K562 (cell line): ENCODE results near the gene HS3ST3B1. TPM values are rescaled to one million over a fixed set of nuclear protein-coding genes. Genes with fewer than 3 reads are reported as not detected.
A peak's percentile ranks its signal among the peaks of the same experiment; 100 is the strongest.

Experiments used
- ATAC-seq: fragments of 200-7000 bp; cut with Tn5 transposase; 3 replicates; pipeline ENCODE4 v1.9.1; 2020; ENCODE audit warnings: moderate library complexity
- BruUV-seq: library from RNA; stranded (reverse); fragments of 400-500 nt; replicated peaks from 2 replicates; lab custom pipeline; 2021; lab: Mats Ljungman, UMichigan
- CTCF ChIA-PET: fragments of 300-600 bp; formaldehyde crosslinking; extraction: SDS; loops from one replicate; lab custom pipeline; 2021; ENCODE audit warnings: low intra/inter-chr PET ratio; lab: Yijun Ruan, JAX
- POLR2A ChIA-PET: fragments of 300-600, 350-650 bp; sonication (Branson Sonifier 250); formaldehyde crosslinking; extraction: SDS; loops from one replicate; lab custom pipeline; 2021; ENCODE audit warnings: antibody characterized with exemption, inconsistent platforms; lab: Yijun Ruan, JAX
- DNase-seq, 4 experiments: peaks; one replicate each; pipeline versions ENCODE4 v3.0.0 to v3.0.0-alpha.2; 2011 to 2018; ENCODE audit warnings: low spot score in 3 of 4, mixed read lengths in 3 of 4; ENCODE audit errors: extremely low read depth in 1 of 4
- FAIRE-seq: peaks from 2 replicates; lab custom pipeline; 2011; peaks lifted over from hg19 to GRCh38; lab: Jason Lieb, UNC
- H2AFZ ChIP-seq: 2 replicates; pipeline ENCODE4 v1.6.0; 2011; ENCODE audit warnings: low read depth, low read length, control low read depth, inconsistent platforms
- H3K27ac ChIP-seq: fragments of 200-600 bp; 3 replicates; pipeline ENCODE4 v1.8.0; 2011; ENCODE audit warnings: low read depth, mild to moderate bottlenecking, control low read depth, inconsistent platforms, low read length, moderate library complexity, mixed read lengths; ENCODE audit errors: extremely low read depth
- H3K27me3 ChIP-seq, 2 experiments: fragments of 300-600 bp in 1 of 2; 2 replicates in 1 of 2; 3 replicates in 1 of 2; pipeline versions ENCODE4 v1.6.0 to v1.8.0; 2011; ENCODE audit warnings: inconsistent platforms in 2 of 2, low read length in 2 of 2, mild to moderate bottlenecking in 1 of 2, mixed read lengths in 1 of 2, moderate library complexity in 1 of 2; ENCODE audit not compliant: control insufficient read depth in 2 of 2, insufficient read depth in 2 of 2
- H3K36me3 ChIP-seq: fragments of 300-600 bp; 3 replicates; pipeline ENCODE4 v1.8.0; 2011; ENCODE audit warnings: mild to moderate bottlenecking, low read length, inconsistent platforms; ENCODE audit not compliant: control insufficient read depth, insufficient read depth
- H3K4me1 ChIP-seq, 2 experiments: fragments of 200-600 bp in 1 of 2; replicated peaks in 1 of 2; 2 replicates in 1 of 2; 3 replicates in 1 of 2; pipeline versions ENCODE4 v1.5.1 to v1.8.0; 2011; ENCODE audit warnings: inconsistent platforms in 2 of 2, low read length in 2 of 2, mild to moderate bottlenecking in 1 of 2, mixed read lengths in 1 of 2, moderate library complexity in 1 of 2; ENCODE audit not compliant: control insufficient read depth in 2 of 2, insufficient read depth in 2 of 2
- H3K4me2 ChIP-seq: 2 replicates; pipeline ENCODE4 v1.6.1; 2011; ENCODE audit warnings: low read length, control low read depth, inconsistent platforms, mixed read lengths; ENCODE audit not compliant: insufficient read depth
- H3K4me3 ChIP-seq: fragments of 200-600 bp; sonication (generic), shearing (Covaris generic); 2 replicates; pipeline ENCODE4 v1.5.1; 2016; ENCODE audit warnings: control low read depth, inconsistent platforms
- H3K79me2 ChIP-seq: fragments of 200-600 bp; 3 replicates; pipeline ENCODE4 v1.8.0; 2011; ENCODE audit warnings: low read length, inconsistent platforms; ENCODE audit not compliant: control insufficient read depth, insufficient read depth
- H3K9ac ChIP-seq, 2 experiments: 2 replicates each; pipeline versions ENCODE4 v1.6.0 to v1.6.1; 2011; ENCODE audit warnings: low read depth in 2 of 2, low read length in 2 of 2, control low read depth in 1 of 2, inconsistent platforms in 1 of 2, mild to moderate bottlenecking in 1 of 2, mixed read lengths in 1 of 2; ENCODE audit not compliant: insufficient read depth in 1 of 2
- H3K9me1 ChIP-seq: one replicate; pipeline ENCODE4 v1.6.0; 2011; ENCODE audit warnings: inconsistent platforms, mild to moderate bottlenecking, low read length, moderate library complexity; ENCODE audit not compliant: control insufficient read depth, insufficient read depth
- H3K9me3 ChIP-seq: replicated peaks from 2 replicates; pipeline ENCODE4 v1.5.1; 2011; ENCODE audit warnings: low read depth, low read length, inconsistent platforms; ENCODE audit not compliant: control insufficient read depth, insufficient read depth
- H4K20me1 ChIP-seq: replicated peaks from 2 replicates; pipeline ENCODE4 v1.6.1; 2011; ENCODE audit warnings: low read length, inconsistent platforms, mixed read lengths; ENCODE audit not compliant: control insufficient read depth, insufficient read depth
- C11orf30 ChIP-seq: fragments of 450-650 bp; IDR thresholded peaks from 2 replicates; pipeline ENCODE4 v1.6.1; 2016; ENCODE audit warnings: low read depth, mild to moderate bottlenecking
- MAFG ChIP-seq: fragments of 450-650 bp; conservative IDR thresholded peaks from 2 replicates; pipeline ENCODE4 v1.6.1; 2016; ENCODE audit warnings: missing genetic modification characterization, missing compliant biosample characterization
- PKNOX1 ChIP-seq: fragments of 450-650 bp; IDR thresholded peaks from 2 replicates; pipeline ENCODE4 v1.6.1; 2016
- PRPF4 ChIP-seq: fragments of 200-400 bp; formaldehyde crosslinking; IDR thresholded peaks from one replicate; pipeline ENCODE4 v1.6.1; 2017; ENCODE audit warnings: low read length, low read depth, mild to moderate bottlenecking; ENCODE audit not compliant: insufficient read depth, poor library complexity, severe bottlenecking
- SRF ChIP-seq, 2 experiments: fragments of 250-450, 450-650 bp in 1 of 2; sonication (Bioruptor Pico) in 1 of 2; sonication (generic) in 1 of 2; formaldehyde crosslinking; IDR thresholded peaks; 2 replicates each; pipeline versions ENCODE4 v1.5.0 to v1.5.1; 2020 to 2022; ENCODE audit warnings: mild to moderate bottlenecking in 1 of 2, missing genetic modification reagents in 1 of 2
- ZNF316 ChIP-seq: fragments of 450-650 bp; IDR thresholded peaks from 2 replicates; pipeline ENCODE4 v1.6.1; 2016
- WGBS: fragments of 100-300 bp; shearing (Covaris generic); methylation state at CpG from one replicate; pipeline ENCODE4 v1.1.6; 2016; ENCODE audit warnings: low coverage, mixed read lengths; ENCODE audit not compliant: insufficient coverage; ENCODE audit errors: missing lambda C conversion rate; 5-methylcytosine and 5-hydroxymethylcytosine counted together
- in situ Hi-C: fragments of 300-500 bp; cut with MboI; formaldehyde crosslinking; loops from 4 replicates; pipeline ENCODE4 v1.15.0; 2018; ENCODE audit warnings: inconsistent platforms, mixed read lengths
- intact Hi-C: fragments of 100-400 bp; cut with micrococcal nuclease; formaldehyde crosslinking; loops from 2 replicates; pipeline ENCODE4 v1.14.2; 2022
- polyA plus RNA-seq, 8 experiments: library from polyadenylated mRNA; depleted of rRNA in 4 of 8; stranded (reverse) in 5 of 8; unstranded in 3 of 8; fragments of >200 nt; fragmentation: Nextera tagmentation in 2 of 8; fragmentation: Illumina TruSeq in 1 of 8; extraction: Ambion mirVana in 2 of 8; extraction: Trizol in 1 of 8; gene quantifications; 2 replicates each; pipeline versions ENCODE4 v1.2.1 to v1.2.3, GENCODE V29; 2011 to 2014; ENCODE audit warnings: inconsistent platforms in 1 of 8, missing spikeins in 1 of 8
- total RNA-seq, 7 experiments: library from RNA; depleted of rRNA in 6 of 7; stranded (reverse); fragments of >200 nt in 6 of 7; fragmentation: Illumina TruSeq in 2 of 7; extraction: Trizol in 2 of 7; gene quantifications; 2 replicates each; pipeline versions ENCODE4 v1.2.1 to v1.2.3, GENCODE V29; 2011 to 2021; ENCODE audit warnings: low replicate concordance in 1 of 7

The HS3ST3B1 gene
- total and polyA plus RNA-seq, 9 of the 15 experiments (the other 6 are each of a cell fraction or from before 2014, with no cell fraction given): 1.9 to 12.9 (median 3.7) TPM

DNA sequence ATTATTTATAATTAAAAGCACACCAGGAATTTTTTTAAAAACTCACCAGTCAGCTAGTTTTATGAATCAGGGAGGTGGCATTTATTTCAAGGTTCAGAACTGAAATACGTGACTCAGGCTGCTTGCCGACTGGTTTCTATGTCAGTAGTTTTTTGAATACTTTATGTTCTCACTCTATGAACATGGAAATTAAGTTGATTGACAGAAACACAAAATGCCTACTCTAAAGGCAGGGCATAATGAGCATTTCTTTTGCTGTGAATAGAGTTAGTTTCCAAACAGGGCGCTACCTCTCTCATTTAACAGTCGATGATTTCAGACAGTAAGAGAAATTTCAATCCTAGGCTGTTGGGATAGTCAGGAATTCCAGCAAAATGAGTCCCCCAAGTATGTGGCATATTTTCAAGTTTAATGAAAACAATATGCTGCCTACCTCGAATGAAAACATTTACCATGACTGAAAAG is 6.7 kb downstream of the HS3ST3B1 start:
- peak overlapping the region; percentile 72 for H3K4me2 ChIP-seq
- WGBS: 2% methylated on average over 5 of the region's 5 CpGs
- H3K36me3 ChIP-seq: peaks cover 18% of the 10 kb centered on the region; the same call in 1 of the 3 replicates
- ChIA-PET CTCF (no interaction called here), POLR2A (no interaction called here)
- H3K9me1 ChIP-seq: no peaks in the 10 kb centered on the region
- peak overlapping the region; percentile 82 for H2AFZ ChIP-seq
- DNase-seq: peak in 1 of 4 experiments; percentile 33
- H3K27ac ChIP-seq: peak overlapping the region; percentile 84
- no peak for ATAC-seq
- FAIRE-seq: peak; percentile 23
- H3K9ac ChIP-seq: peak overlapping the region in 1 of 2 experiments; percentile 80; a peak in 2 of 4 replicates
- no peaks in the 10 kb centered on the region for H3K9me3 ChIP-seq
- H3K4me3 ChIP-seq: peak overlapping the region; percentile 5; the same call in 1 of the 2 replicates
- intact Hi-C loops: loop anchor here (5.0 kb wide), 1 partner anchor 710 kb away; no protein-coding TSS in a partner anchor
- H3K27me3 ChIP-seq: no peaks in the 10 kb centered on the region
- peaks cover 76% of the 10 kb centered on the region for H3K79me2 ChIP-seq
- TF ChIP-seq ZNF316 (peak; percentile 74), C11orf30 (peak; percentile 52), PKNOX1 (peak; percentile 77), MAFG (peak; percentile 23; the same call in 1 of the 2 replicates), SRF (CRISPR knock-in tag; IDR thresholded peaks at IDR 0.05) (no peak), PRPF4 (no peak)
- H3K4me1 ChIP-seq: peaks cover 31 to 34% of the 10 kb centered on the region in 2 experiments; a peak in 4 of 5 replicates
- no TSS peak for BruUV-seq
- 0 out of 2 replicates have a peak, but pooled peaks cover 6% of the 10 kb centered on the region for H4K20me1 ChIP-seq
- in situ Hi-C loops: no loop called here
